Muscle layer of duodenum (tissue), 2 donors: ENCODE measurements around the gene PCSK1N.

Source experiments
- H3K27ac ChIP-seq: one replicate; pipeline ENCODE4 v1.7.0; 2013; ENCODE audit warnings: mild to moderate bottlenecking, low read length
- H3K27me3 ChIP-seq: one replicate; pipeline ENCODE4 v1.7.0; 2013; ENCODE audit warnings: low read depth, mild to moderate bottlenecking, control low read depth, low read length
- H3K36me3 ChIP-seq, 2 donors: one replicate each; pipeline ENCODE4 v1.7.0; 2013; ENCODE audit warnings: low read length in 2 of 2, control low read depth in 1 of 2, mild to moderate bottlenecking in 1 of 2; ENCODE audit not compliant: insufficient read depth in 2 of 2, control insufficient read depth in 1 of 2
- H3K4me1 ChIP-seq, 2 donors: one replicate each; pipeline ENCODE4 v1.7.0; 2013; ENCODE audit warnings: low read length in 2 of 2, mild to moderate bottlenecking in 2 of 2, control low read depth in 1 of 2, moderate library complexity in 1 of 2; ENCODE audit not compliant: insufficient read depth in 2 of 2, control insufficient read depth in 1 of 2
- H3K4me3 ChIP-seq, 2 donors: one replicate each; pipeline ENCODE4 v1.7.0; 2013; ENCODE audit warnings: low read length in 2 of 2, low read depth in 1 of 2, mild to moderate bottlenecking in 1 of 2
- H3K9me3 ChIP-seq, 2 donors: one replicate each; pipeline ENCODE4 v1.7.0; 2013; ENCODE audit warnings: low read length in 2 of 2, control low read depth in 1 of 2, mild to moderate bottlenecking in 1 of 2; ENCODE audit not compliant: control insufficient read depth in 1 of 2
- donor health status: healthy.

PCSK1N gene

DNA sequence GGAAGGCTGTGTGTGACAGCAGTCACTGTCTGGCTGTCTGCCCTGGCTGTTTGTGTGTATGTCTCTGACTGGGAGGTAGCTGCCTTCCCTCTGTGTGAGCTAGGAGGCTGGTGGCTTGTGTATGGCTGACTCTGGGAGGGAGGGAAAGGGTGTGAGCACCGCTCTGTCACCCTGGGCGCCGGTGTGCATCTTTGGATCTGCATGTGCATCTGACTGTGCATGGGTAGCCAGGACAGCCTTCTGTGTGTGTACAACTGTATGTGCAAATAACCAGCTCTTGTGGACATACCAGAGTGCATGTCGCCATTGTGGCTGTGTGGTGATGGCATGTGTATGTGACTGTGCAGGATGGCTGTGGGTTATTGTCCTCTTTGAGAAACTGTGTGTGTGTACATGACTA, 16.5 kb downstream of the PCSK1N start:
- H3K36me3 ChIP-seq = peaks cover 10 to 83% of the 10 kb centered on the region in 2 donors
- no peaks in the 10 kb centered on the region for H3K27me3 ChIP-seq
- H3K9me3 ChIP-seq = no peaks in the 10 kb centered on the region
- H3K4me3 ChIP-seq = no peak overlapping the region
- H3K4me1 ChIP-seq = no peaks in the 10 kb centered on the region
- H3K27ac ChIP-seq = no peak overlapping the region

DNA sequence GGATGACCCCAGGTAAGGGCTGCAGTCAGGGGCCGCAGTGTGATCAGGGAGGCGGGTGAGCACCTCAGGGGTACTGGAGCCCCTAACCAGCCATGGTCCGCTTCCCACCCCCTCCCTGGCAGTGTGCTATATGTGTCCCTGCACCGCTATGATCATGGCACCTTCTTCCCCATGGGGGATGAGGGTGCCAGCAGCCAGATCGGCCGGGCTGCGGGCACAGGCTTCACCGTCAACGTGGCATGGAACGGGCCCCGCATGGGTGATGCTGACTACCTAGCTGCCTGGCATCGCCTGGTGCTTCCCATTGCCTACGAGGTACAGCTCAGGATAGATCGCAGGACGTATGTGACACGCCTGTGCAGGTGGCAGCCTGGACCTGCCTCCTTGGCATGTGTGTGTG, 17.3 kb downstream of the PCSK1N start:
- Histone ChIP-seq H3K9me3 (no peaks in the 10 kb centered on the region), H3K36me3 (peaks cover 10 to 83% of the 10 kb centered on the region in 2 donors)

GRCh38 chrX:48816014-48816810, 19.2 kb downstream of the PCSK1N start:
- H3K4me1 ChIP-seq = no peaks in the 10 kb centered on the region
- no peak overlapping the region for H3K4me3 ChIP-seq
- no peaks in the 10 kb centered on the region for H3K9me3 ChIP-seq
- H3K27ac ChIP-seq = no peak overlapping the region
- H3K27me3 ChIP-seq = no peaks in the 10 kb centered on the region
- peaks cover 14 to 72% of the 10 kb centered on the region in 2 donors for H3K36me3 ChIP-seq

More for the DNA sequence above, 17.3 kb downstream of the PCSK1N start:
- no peaks in the 10 kb centered on the region for H3K4me1 ChIP-seq
- H3K27ac ChIP-seq = no peak overlapping the region
- H3K27me3 ChIP-seq = no peaks in the 10 kb centered on the region
- no peak overlapping the region for H3K4me3 ChIP-seq

DNA sequence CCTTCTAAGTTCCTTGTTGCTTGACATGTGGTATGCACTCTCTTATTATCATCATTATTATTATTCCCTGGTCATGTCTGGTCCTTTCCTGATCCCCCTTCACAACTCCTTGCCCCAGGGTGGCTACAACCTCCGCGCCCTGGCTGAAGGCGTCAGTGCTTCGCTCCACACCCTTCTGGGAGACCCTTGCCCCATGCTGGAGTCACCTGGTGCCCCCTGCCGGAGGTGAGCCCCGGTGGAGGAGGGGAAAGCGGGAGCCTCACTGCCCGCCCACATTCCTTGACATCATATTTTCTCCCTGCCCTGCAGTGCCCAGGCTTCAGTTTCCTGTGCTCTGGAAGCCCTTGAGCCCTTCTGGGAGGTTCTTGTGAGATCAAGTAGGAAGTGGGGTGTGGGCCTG, 20.1 kb downstream of the PCSK1N start:
- H3K36me3 ChIP-seq = peaks cover 11 to 63% of the 10 kb centered on the region in 2 donors
- H3K4me3 ChIP-seq = no peak overlapping the region
- H3K9me3 ChIP-seq = no peaks in the 10 kb centered on the region
- no peaks in the 10 kb centered on the region for H3K27me3 ChIP-seq
- H3K27ac ChIP-seq = no peak overlapping the region
- no peaks in the 10 kb centered on the region for H3K4me1 ChIP-seq

- H3K9me3 ChIP-seq = no peaks in the 10 kb centered on the region
- peaks cover 7 to 58% of the 10 kb centered on the region in 2 donors for H3K36me3 ChIP-seq
- H3K4me1 ChIP-seq = no peaks in the 10 kb centered on the region
- H3K4me3 ChIP-seq = no peak overlapping the region
- H3K27ac ChIP-seq = no peak overlapping the region
- H3K27me3 ChIP-seq = no peaks in the 10 kb centered on the region
Observed at GRCh38 chrX:48814722-48815121, 20.7 kb downstream of the PCSK1N start.

GRCh38 chrX:48813644-48814043, 21.8 kb downstream of the PCSK1N start:
- H3K27me3 ChIP-seq = no peaks in the 10 kb centered on the region
- H3K4me1 ChIP-seq = no peaks in the 10 kb centered on the region
- peaks cover 7 to 56% of the 10 kb centered on the region in 2 donors for H3K36me3 ChIP-seq
- H3K4me3 ChIP-seq = no peak overlapping the region
- no peak overlapping the region for H3K27ac ChIP-seq
- H3K9me3 ChIP-seq = no peaks in the 10 kb centered on the region

- Histone ChIP-seq H3K4me3 (no peak overlapping the region), H3K9me3 (no peaks in the 10 kb centered on the region), H3K4me1 (peaks cover 0 to 4% of the 10 kb centered on the region in 2 donors), H3K27me3 (no peaks in the 10 kb centered on the region), H3K36me3 (peaks cover 3 to 23% of the 10 kb centered on the region in 2 donors), H3K27ac (no peak overlapping the region)
Observed at GRCh38 chrX:48806081-48806480, 29.3 kb downstream of the PCSK1N start.

GRCh38 chrX:48802905-48803200, 32.6 kb downstream of the PCSK1N start:
- H3K4me1 ChIP-seq = peaks cover 4 to 5% of the 10 kb centered on the region in 2 donors
- H3K9me3 ChIP-seq = no peaks in the 10 kb centered on the region
- H3K27ac ChIP-seq = peak overlapping the region; percentile 96
- H3K36me3 ChIP-seq = peaks cover 3 to 14% of the 10 kb centered on the region in 2 donors
- H3K27me3 ChIP-seq = no peaks in the 10 kb centered on the region
- H3K4me3 ChIP-seq = peak overlapping the region; percentile 54 to 60

- Histone ChIP-seq H3K4me1 (peaks cover 4 to 5% of the 10 kb centered on the region in 2 donors), H3K9me3 (no peaks in the 10 kb centered on the region), H3K27ac (peak overlapping the region; percentile 96), H3K27me3 (no peaks in the 10 kb centered on the region), H3K4me3 (peak overlapping the region; percentile 54 to 60), H3K36me3 (peaks cover 3 to 13% of the 10 kb centered on the region in 2 donors)
Observed at GRCh38 chrX:48802089-48802904, 33.1 kb downstream of the PCSK1N start.

GRCh38 chrX:48801280-48802088, 33.9 kb downstream of the PCSK1N start, which contains the start of gene HDAC6:
HDAC6 (plus strand) TSS chrX:48802067; CDS start chrX:48802693, 626 bp downstream.
- no peaks in the 10 kb centered on the region for H3K9me3 ChIP-seq
- peaks cover 4 to 5% of the 10 kb centered on the region in 2 donors for H3K4me1 ChIP-seq
- no peaks in the 10 kb centered on the region for H3K27me3 ChIP-seq
- H3K4me3 ChIP-seq = peak within 1 kb of the TSS; percentile 63 to 75
- peak within 1 kb of the TSS; percentile 96 for H3K27ac ChIP-seq
- peaks cover 3 to 13% of the 10 kb centered on the region in 2 donors for H3K36me3 ChIP-seq
